Astrocyte of the spinal cord (primary cell): ENCODE data around the gene SECISBP2L.

Experiments
- DNase-seq: peaks from one replicate; pipeline ENCODE4 v3.0.0; 2011; ENCODE audit warnings: low read depth, low spot score
- H3K4me3 ChIP-seq: 2 replicates; pipeline ENCODE4 v1.5.1; 2011; ENCODE audit warnings: low read depth, mild to moderate bottlenecking, low read length, moderate library complexity
- CTCF ChIP-seq: IDR thresholded peaks from 2 replicates; pipeline ENCODE4 v1.5.1; 2012; ENCODE audit warnings: low read depth, mild to moderate bottlenecking, low read length, inconsistent platforms
- in situ Hi-C: cut with HindIII; loops from 2 replicates; pipeline ENCODE4 v1.10.0; 2017; ENCODE audit warnings: low sequenced_read_pairs

The SECISBP2L gene

GRCh38 chr15:48946840-48947187 is 99.4 kb downstream of the SECISBP2L start:
- no peak for TF ChIP-seq CTCF
- no peak for DNase-seq
- H3K4me3 ChIP-seq, result no peak overlapping the region
- in situ Hi-C loops, result no loop called here

- in situ Hi-C loops, result no loop called here
- no peak for TF ChIP-seq CTCF
- no peak overlapping the region for H3K4me3 ChIP-seq
- peak; percentile 56 for DNase-seq
These were observed 100.0 kb downstream of the SECISBP2L start for GRCh38 chr15:48946074-48946839.

- TF ChIP-seq CTCF, result no peak
- DNase-seq, result no peak
- H3K4me3 ChIP-seq, result no peak overlapping the region
- in situ Hi-C loops, result no loop called here
These were observed 100.9 kb downstream of the SECISBP2L start for GRCh38 chr15:48945386-48945785.

- no peak for TF ChIP-seq CTCF
- in situ Hi-C loops, result no loop called here
- no peak for DNase-seq
- no peak overlapping the region for H3K4me3 ChIP-seq
These were observed 104.3 kb downstream of the SECISBP2L start for GRCh38 chr15:48941904-48942303.

- no peak for TF ChIP-seq CTCF
- in situ Hi-C loops, result no loop called here
- no peak overlapping the region for H3K4me3 ChIP-seq
- DNase-seq, result peak; percentile 96
These were observed 105.7 kb downstream of the SECISBP2L start for GRCh38 chr15:48940508-48940907.

- in situ Hi-C loops, result no loop called here
- no peak overlapping the region for H3K4me3 ChIP-seq
- DNase-seq, result peak; percentile 92
- no peak for TF ChIP-seq CTCF
These were observed 106.6 kb downstream of the SECISBP2L start for GRCh38 chr15:48939648-48940047.
